Measurements from ENCODE around the gene PLP1. TPM values are rescaled to one million over a fixed set of nuclear protein-coding genes. Genes with fewer than 3 reads are reported as not detected.

The PLP1 gene
- total and polyA plus RNA-seq, 2 of the 8 experiments (the other 6 are each of a cell fraction or from before 2014, with no cell fraction given) = 49.2 to 218 TPM

DNA sequence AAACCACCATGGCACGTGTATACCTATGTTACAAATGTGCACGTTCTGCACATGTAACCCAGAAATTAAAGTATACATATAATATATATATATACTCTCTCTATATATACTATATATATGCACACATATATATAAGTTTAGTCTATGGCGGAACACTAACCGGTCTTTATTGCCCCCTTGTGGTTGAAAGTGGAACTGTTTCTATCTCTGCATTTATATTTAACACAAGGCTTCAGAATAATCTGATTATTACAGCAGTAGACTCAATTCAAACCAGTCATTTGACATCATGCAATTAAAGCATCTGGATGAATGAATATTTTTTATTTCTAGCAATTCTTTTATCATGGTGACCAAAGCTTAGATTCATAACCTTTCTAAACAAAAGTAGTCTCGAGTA is 40.9 kb downstream of the PLP1 start:
- H4K91ac ChIP-seq (replicated peaks; ENCODE audit: insufficient read length, low read length) = no peak overlapping the region
- H3K79me1 ChIP-seq (ENCODE audit: low read depth, low read length) = no peaks in the 10 kb centered on the region
- H3K23ac ChIP-seq (ENCODE audit: insufficient read length) = no peak overlapping the region
- H2BK20ac ChIP-seq (ENCODE audit: low read length) = no peak overlapping the region
- CTCF ChIA-PET (ENCODE audit: partially characterized antibody) = interaction anchor here (0.9 to 1.6 kb wide), 4 partner anchors 26 to 128 kb away, joined by 3 to 4 read pairs (median 3); partner anchors contain the start of gene TMEM31
- H3K14ac ChIP-seq (ENCODE audit: insufficient read length) = no peak overlapping the region
- H3K56ac ChIP-seq (replicated peaks; ENCODE audit: insufficient read length, low read depth, low read length) = no peak overlapping the region
- H3K4me3 ChIP-seq (ENCODE audit: extremely low read depth in 1 of 4, insufficient read depth in 2 of 4, low read depth in 3 of 4, low read length in 4 of 4) = no peak overlapping the region
- H3K4me2 ChIP-seq (ENCODE audit: insufficient read depth in 1 of 2, low read depth in 2 of 2, low read length in 2 of 2) = no peak overlapping the region
- no peak for DNase-seq (ENCODE audit: low read depth in 1 of 2, low spot score in 2 of 2)
- no peak overlapping the region for H2AK5ac ChIP-seq (ENCODE audit: low read depth, low read length)
- H3K36me3 ChIP-seq (ENCODE audit: control insufficient read depth in 2 of 4, insufficient read depth in 4 of 4, low read length in 3 of 4) = no peaks in the 10 kb centered on the region
- no peaks in the 10 kb centered on the region for H3K23me2 ChIP-seq (ENCODE audit: low read depth, low read length)
- H2AFZ ChIP-seq (ENCODE audit: low read length) = no peak overlapping the region
- POLR2A ChIA-PET (ENCODE audit: partially characterized antibody) = no interaction called here
- no peak for FAIRE-seq
- no peak overlapping the region for H2BK15ac ChIP-seq (ENCODE audit: low read length)
- H4K8ac ChIP-seq (ENCODE audit: extremely low read depth, insufficient read depth, low read length) = no peak overlapping the region
- no peak overlapping the region for H3K27ac ChIP-seq (ENCODE audit: low read depth, low read length)
- H3K4ac ChIP-seq (replicated peaks; ENCODE audit: insufficient read length, low read depth, low read length) = no peak overlapping the region
- H3K9ac ChIP-seq (replicated peaks in 1 of 4; ENCODE audit: extremely low read depth in 1 of 4, low read depth in 3 of 4, low read length in 3 of 4) = no peak overlapping the region
- no peaks in the 10 kb centered on the region for H3K9me3 ChIP-seq (ENCODE audit: insufficient read depth in 2 of 2, low read depth in 1 of 2, low read length in 1 of 2)
- H3K18ac ChIP-seq (ENCODE audit: extremely low read depth, low read length) = no peak overlapping the region
- H3K27me3 ChIP-seq (replicated peaks in 1 of 4; ENCODE audit: control insufficient read depth in 3 of 4, extremely low read depth in 1 of 4, insufficient read depth in 3 of 4, low read length in 3 of 4) = no peaks in the 10 kb centered on the region
- H4K20me1 ChIP-seq (replicated peaks in 1 of 2; ENCODE audit: control insufficient read depth in 1 of 2, insufficient read depth in 2 of 2, low read length in 2 of 2) = no peaks in the 10 kb centered on the region
- no peaks in the 10 kb centered on the region for H3K79me2 ChIP-seq (ENCODE audit: control insufficient read depth in 1 of 2, insufficient read depth in 2 of 2, low read length in 2 of 2)
- no peak overlapping the region for H2BK120ac ChIP-seq (replicated peaks; ENCODE audit: low read depth, low read length)
- TF ChIP-seq TAF7 (optimal IDR thresholded peaks at IDR 0.05; ENCODE audit: borderline replicate concordance, low read depth, low read length) = no peak
- TF ChIP-seq, protein P1, sequence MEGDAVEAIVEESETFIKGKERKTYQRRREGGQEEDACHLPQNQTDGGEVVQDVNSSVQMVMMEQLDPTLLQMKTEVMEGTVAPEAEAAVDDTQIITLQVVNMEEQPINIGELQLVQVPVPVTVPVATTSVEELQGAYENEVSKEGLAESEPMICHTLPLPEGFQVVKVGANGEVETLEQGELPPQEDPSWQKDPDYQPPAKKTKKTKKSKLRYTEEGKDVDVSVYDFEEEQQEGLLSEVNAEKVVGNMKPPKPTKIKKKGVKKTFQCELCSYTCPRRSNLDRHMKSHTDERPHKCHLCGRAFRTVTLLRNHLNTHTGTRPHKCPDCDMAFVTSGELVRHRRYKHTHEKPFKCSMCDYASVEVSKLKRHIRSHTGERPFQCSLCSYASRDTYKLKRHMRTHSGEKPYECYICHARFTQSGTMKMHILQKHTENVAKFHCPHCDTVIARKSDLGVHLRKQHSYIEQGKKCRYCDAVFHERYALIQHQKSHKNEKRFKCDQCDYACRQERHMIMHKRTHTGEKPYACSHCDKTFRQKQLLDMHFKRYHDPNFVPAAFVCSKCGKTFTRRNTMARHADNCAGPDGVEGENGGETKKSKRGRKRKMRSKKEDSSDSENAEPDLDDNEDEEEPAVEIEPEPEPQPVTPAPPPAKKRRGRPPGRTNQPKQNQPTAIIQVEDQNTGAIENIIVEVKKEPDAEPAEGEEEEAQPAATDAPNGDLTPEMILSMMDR (IDR thresholded peaks at IDR 0.05; ENCODE audit: control extremely low read depth in 1 of 3, insufficient read depth in 1 of 3, low read depth in 1 of 3, low read length in 3 of 3) = peak in 2 of 3 experiments; percentile 25 to 33; a peak in 2 of 4 replicates
- peak; percentile 49 to 62 for TF ChIP-seq RAD21 (IDR thresholded peaks at IDR 0.05 in 1 of 2, conservative IDR thresholded peaks at IDR 0.05 in 1 of 2; ENCODE audit: low read depth in 2 of 2, low read length in 2 of 2)
- H2BK12ac ChIP-seq (ENCODE audit: low read depth, low read length) = no peak overlapping the region
- no peak overlapping the region for H2BK5ac ChIP-seq (ENCODE audit: low read depth, low read length)
- H4K5ac ChIP-seq (ENCODE audit: insufficient read length, low read depth, low read length) = no peak overlapping the region
- 19% methylated on average over 5 of the region's 5 CpGs; no CpG with 5 or more reads in 1 of the 2 experiments for WGBS, 2 experiments (ENCODE audit: extremely low coverage in 1 of 2, insufficient coverage in 1 of 2, insufficient read length in 1 of 2, insufficient replicate concordance in 2 of 2, low coverage in 1 of 2, low lambda C conversion rate in 2 of 2, missing lambda C conversion rate in 1 of 2)
- no peaks in the 10 kb centered on the region for H3K4me1 ChIP-seq (replicated peaks in 1 of 4; ENCODE audit: control insufficient read depth in 3 of 4, insufficient read depth in 4 of 4, low read length in 3 of 4)
